ENCODE data around the gene SF3B3. TPM values are rescaled to one million over a fixed set of nuclear protein-coding genes. Genes with fewer than 3 reads are reported as not detected.
"Not testable (repeated sequence)": the region's sequence is repeated elsewhere in the genome, so short reads cannot be mapped to it uniquely, and the experiment has no call there.

Gene SF3B3
- total RNA-seq, 1 donor from 2014 or later, result 103 TPM

DNA sequence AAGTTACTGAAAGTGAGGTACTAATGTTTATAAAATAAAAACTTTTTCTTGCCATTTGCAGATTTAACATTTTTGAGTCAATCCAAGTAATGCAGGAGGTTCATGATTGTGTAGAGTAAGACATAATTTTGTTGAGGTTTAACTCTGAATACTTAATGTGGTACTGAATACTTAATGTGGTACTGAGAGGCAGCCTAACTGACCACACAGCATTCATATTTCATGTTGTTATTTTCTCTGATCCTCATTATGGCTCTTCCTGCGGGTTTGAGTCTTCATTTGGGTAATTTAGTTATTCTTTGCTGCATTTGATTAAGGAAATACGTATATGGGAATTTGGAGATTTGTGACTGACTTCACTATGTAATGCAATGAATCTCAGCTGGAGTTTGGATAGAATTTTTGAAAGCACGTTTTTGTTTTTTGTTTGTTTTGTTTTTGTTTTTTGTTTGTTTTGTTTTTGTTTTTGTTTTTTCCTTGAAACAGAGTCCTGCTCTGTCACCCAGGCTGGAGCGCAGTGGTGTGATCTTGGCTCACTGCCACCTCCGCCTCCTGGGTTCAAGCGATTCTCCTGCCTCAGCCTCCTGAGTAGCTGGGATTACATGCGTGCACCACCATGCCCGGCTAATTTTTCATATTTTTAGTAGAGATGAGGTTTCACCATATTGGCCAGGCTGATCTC, 3.8 kb downstream of the SF3B3 start:
- DNase-seq (ENCODE audit: low read depth), result no peak
- TF ChIP-seq, protein P1, sequence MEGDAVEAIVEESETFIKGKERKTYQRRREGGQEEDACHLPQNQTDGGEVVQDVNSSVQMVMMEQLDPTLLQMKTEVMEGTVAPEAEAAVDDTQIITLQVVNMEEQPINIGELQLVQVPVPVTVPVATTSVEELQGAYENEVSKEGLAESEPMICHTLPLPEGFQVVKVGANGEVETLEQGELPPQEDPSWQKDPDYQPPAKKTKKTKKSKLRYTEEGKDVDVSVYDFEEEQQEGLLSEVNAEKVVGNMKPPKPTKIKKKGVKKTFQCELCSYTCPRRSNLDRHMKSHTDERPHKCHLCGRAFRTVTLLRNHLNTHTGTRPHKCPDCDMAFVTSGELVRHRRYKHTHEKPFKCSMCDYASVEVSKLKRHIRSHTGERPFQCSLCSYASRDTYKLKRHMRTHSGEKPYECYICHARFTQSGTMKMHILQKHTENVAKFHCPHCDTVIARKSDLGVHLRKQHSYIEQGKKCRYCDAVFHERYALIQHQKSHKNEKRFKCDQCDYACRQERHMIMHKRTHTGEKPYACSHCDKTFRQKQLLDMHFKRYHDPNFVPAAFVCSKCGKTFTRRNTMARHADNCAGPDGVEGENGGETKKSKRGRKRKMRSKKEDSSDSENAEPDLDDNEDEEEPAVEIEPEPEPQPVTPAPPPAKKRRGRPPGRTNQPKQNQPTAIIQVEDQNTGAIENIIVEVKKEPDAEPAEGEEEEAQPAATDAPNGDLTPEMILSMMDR (IDR thresholded peaks at IDR 0.05; ENCODE audit: insufficient read depth, low read length, poor library complexity, severe bottlenecking), result no peak
- Histone ChIP-seq H3K4me3 (ENCODE audit: low read depth, low read length) (no peak overlapping the region), H3K27me3 (ENCODE audit: control insufficient read depth, insufficient read depth, low read length) (no peaks in the 10 kb centered on the region), H3K36me3 (ENCODE audit: control insufficient read depth, insufficient read depth, low read length) (peaks cover 1% of the 10 kb centered on the region)

DNA sequence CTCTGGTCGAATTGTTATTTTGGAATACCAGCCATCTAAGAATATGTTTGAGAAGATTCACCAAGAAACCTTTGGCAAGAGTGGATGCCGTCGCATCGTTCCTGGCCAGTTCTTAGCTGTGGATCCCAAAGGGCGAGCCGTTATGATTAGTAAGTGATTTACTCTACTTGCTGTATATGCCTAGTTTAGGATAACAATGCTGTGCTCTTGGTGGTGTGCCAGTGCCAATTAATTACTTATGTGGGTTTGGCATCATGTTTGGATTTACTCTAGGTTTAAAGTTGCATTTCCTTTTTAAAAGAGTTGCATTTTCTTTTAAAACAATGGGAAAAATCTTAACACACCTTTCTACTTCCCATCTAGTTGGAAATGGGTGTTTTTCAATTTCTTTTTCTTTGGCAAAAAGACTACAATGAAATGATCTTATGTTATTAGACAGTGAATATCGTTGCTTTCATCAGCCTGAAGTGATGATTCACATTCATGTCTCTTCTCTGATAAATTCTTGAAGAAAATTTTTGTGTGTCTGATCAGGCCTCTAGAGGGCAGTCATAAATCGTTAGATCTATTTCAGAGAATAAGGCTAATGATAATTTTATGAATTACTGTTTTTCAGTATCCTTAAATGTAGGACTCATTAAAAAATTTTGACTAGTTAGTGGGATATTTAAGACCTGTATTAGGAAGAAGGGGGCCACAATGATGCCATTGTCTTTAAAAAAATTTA, 5.6 kb downstream of the SF3B3 start:
- H3K36me3 ChIP-seq (ENCODE audit: control insufficient read depth, insufficient read depth, low read length), result peaks cover 1% of the 10 kb centered on the region
- H3K27me3 ChIP-seq (ENCODE audit: control insufficient read depth, insufficient read depth, low read length), result no peaks in the 10 kb centered on the region
- TF ChIP-seq, protein P1 (IDR thresholded peaks at IDR 0.05; ENCODE audit: insufficient read depth, low read length, poor library complexity, severe bottlenecking), result peak; percentile 39
- DNase-seq (ENCODE audit: low read depth), result no peak
- H3K4me3 ChIP-seq (ENCODE audit: low read depth, low read length), result no peak overlapping the region

DNA sequence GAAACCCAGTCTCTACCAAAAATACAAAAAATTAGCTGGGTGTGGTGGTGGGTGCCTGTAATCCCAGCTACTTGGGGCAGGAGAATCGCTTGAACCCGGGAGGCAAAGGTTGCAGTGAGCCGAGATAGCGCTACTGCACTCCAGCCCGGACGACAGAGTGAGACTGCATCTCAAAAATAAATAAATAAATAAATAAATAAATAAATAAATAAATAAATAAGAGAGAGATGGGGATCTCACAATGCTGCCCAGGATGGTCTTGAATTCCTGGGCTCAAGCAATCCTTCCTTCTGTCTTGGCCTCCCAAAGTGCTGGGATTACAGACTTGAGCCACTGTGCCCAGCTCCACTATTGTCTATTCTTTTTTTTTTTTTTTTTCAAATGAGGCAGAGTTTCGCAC, 6.3 kb downstream of the SF3B3 start:
- not testable (repeated sequence) for H3K36me3 ChIP-seq (ENCODE audit: control insufficient read depth, insufficient read depth, low read length); H3K4me3 ChIP-seq (ENCODE audit: low read depth, low read length); DNase-seq (ENCODE audit: low read depth); H3K27me3 ChIP-seq (ENCODE audit: control insufficient read depth, insufficient read depth, low read length)

DNA sequence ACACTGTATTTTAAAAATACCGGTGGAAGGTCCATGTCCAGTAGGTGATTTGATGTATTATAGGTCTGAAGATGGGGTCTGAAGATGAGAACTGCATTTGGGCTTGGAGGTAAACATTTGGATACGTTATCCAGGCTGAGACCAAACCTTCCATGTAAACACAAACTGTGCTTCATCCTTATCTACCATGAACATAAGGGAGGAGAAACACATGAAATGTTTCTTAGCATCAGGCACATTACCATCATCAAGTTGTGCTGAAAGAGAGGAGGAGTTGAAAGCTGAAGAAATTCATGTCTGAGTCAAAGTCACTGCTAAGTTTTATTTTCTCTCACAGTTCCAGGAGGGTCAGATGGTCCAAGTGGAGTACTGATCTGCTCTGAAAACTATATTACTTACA, 11.4 kb downstream of the SF3B3 start:
- no peaks in the 10 kb centered on the region for H3K36me3 ChIP-seq (ENCODE audit: control insufficient read depth, insufficient read depth, low read length)
- H3K27me3 ChIP-seq (ENCODE audit: control insufficient read depth, insufficient read depth, low read length), result no peaks in the 10 kb centered on the region
- no peak overlapping the region for H3K4me3 ChIP-seq (ENCODE audit: low read depth, low read length)
- TF ChIP-seq, protein P1 (IDR thresholded peaks at IDR 0.05; ENCODE audit: insufficient read depth, low read length, poor library complexity, severe bottlenecking), result no peak
- DNase-seq (ENCODE audit: low read depth), result no peak

- H3K36me3 ChIP-seq (ENCODE audit: control insufficient read depth, insufficient read depth, low read length), result peaks cover 2% of the 10 kb centered on the region
- H3K27me3 ChIP-seq (ENCODE audit: control insufficient read depth, insufficient read depth, low read length), result no peaks in the 10 kb centered on the region
- H3K4me3 ChIP-seq (ENCODE audit: low read depth, low read length), result no peak overlapping the region
- TF ChIP-seq, protein P1 (IDR thresholded peaks at IDR 0.05; ENCODE audit: insufficient read depth, low read length, poor library complexity, severe bottlenecking), result no peak
- DNase-seq (ENCODE audit: low read depth), result no peak
Measured at GRCh38 chr16:70540994-70541393, 17.4 kb downstream of the SF3B3 start.

- TF ChIP-seq, protein P1 (IDR thresholded peaks at IDR 0.05; ENCODE audit: insufficient read depth, low read length, poor library complexity, severe bottlenecking), result no peak
- peaks cover 2% of the 10 kb centered on the region for H3K36me3 ChIP-seq (ENCODE audit: control insufficient read depth, insufficient read depth, low read length)
- DNase-seq (ENCODE audit: low read depth), result no peak
- H3K4me3 ChIP-seq (ENCODE audit: low read depth, low read length), result no peak overlapping the region
- H3K27me3 ChIP-seq (ENCODE audit: control insufficient read depth, insufficient read depth, low read length), result no peaks in the 10 kb centered on the region
Measured at GRCh38 chr16:70544548-70544947, 20.9 kb downstream of the SF3B3 start.
